Endothelial cell (in vitro differentiated cells): ENCODE data around the gene GET3. TPM values are rescaled to one million over a fixed set of nuclear protein-coding genes. Genes with fewer than 3 reads are reported as not detected.

Experiments
- DNase-seq: peaks from one replicate; pipeline ENCODE4 v3.0.0; 2021; ENCODE audit warnings: low spot score
- H3K27ac Mint-ChIP-seq: one replicate; pipeline ENCODE4 v1.8.0; 2021; ENCODE audit warnings: mixed read lengths, inconsistent platforms; ENCODE audit not compliant: unreplicated experiment
- H3K27me3 Mint-ChIP-seq: one replicate; pipeline ENCODE4 v1.8.0; 2021; ENCODE audit warnings: mild to moderate bottlenecking, moderate library complexity, mixed read lengths, inconsistent platforms; ENCODE audit not compliant: unreplicated experiment
- H3K36me3 Mint-ChIP-seq: one replicate; pipeline ENCODE4 v1.8.0; 2021; ENCODE audit warnings: mild to moderate bottlenecking, low read depth, mixed read lengths, inconsistent platforms; ENCODE audit not compliant: unreplicated experiment
- H3K4me1 Mint-ChIP-seq: one replicate; pipeline ENCODE4 v1.8.0; 2021; ENCODE audit warnings: mild to moderate bottlenecking, mixed read lengths, inconsistent platforms; ENCODE audit not compliant: unreplicated experiment
- H3K4me3 Mint-ChIP-seq: one replicate; pipeline ENCODE4 v1.8.0; 2021; ENCODE audit warnings: mild to moderate bottlenecking, mixed read lengths, inconsistent platforms; ENCODE audit not compliant: unreplicated experiment
- H3K9me3 Mint-ChIP-seq: one replicate; pipeline ENCODE4 v1.8.0; 2021; ENCODE audit warnings: mixed read lengths, inconsistent platforms; ENCODE audit not compliant: unreplicated experiment
- CTCF ChIP-seq: fragments of 200-600 bp; sonication (generic); IDR thresholded peaks from one replicate; pipeline ENCODE4 v1.5.0; 2021; ENCODE audit warnings: antibody characterized with exemption; ENCODE audit not compliant: unreplicated experiment
- total RNA-seq: library from RNA; stranded (reverse); fragmentation: NEBNext Ultra II Directional; extraction: Animal tissue kit (Norgen Biotek cat#: 25700); gene quantifications from one replicate; pipeline ENCODE4 v1.2.1, GENCODE V29; 2021; ENCODE audit not compliant: unreplicated experiment

GET3 gene
- total RNA-seq, 1 donor from 2014 or later, result 77.9 TPM

- Mint-ChIP-seq H3K9me3 (no peaks in the 10 kb centered on the region), H3K36me3 (no peaks in the 10 kb centered on the region), H3K27ac (no peak overlapping the region), H3K4me1 (peaks cover 2% of the 10 kb centered on the region), H3K27me3 (peaks cover 2% of the 10 kb centered on the region), H3K4me3 (no peak overlapping the region)
- TF ChIP-seq CTCF, result peak; percentile 98
- DNase-seq, result peak; percentile 90
These were observed 20.4 kb downstream of the GET3 start for GRCh38 chr19:12757544-12758274.

GRCh38 chr19:12759686-12760085 is 22.4 kb downstream of the GET3 start:
- no peak for DNase-seq
- Mint-ChIP-seq H3K36me3 (no peaks in the 10 kb centered on the region), H3K4me1 (peaks cover 2% of the 10 kb centered on the region), H3K27me3 (peaks cover 2% of the 10 kb centered on the region), H3K4me3 (no peak overlapping the region), H3K27ac (no peak overlapping the region), H3K9me3 (no peaks in the 10 kb centered on the region)
- TF ChIP-seq CTCF, result no peak

GRCh38 chr19:12763100-12763499 is 25.8 kb downstream of the GET3 start:
- no peaks in the 10 kb centered on the region for H3K4me1 Mint-ChIP-seq

GRCh38 chr19:12764698-12765097 is 27.4 kb downstream of the GET3 start:
- no peak overlapping the region for H3K4me3 Mint-ChIP-seq
- H3K9me3 Mint-ChIP-seq, result no peaks in the 10 kb centered on the region
- H3K27me3 Mint-ChIP-seq, result peaks cover 17% of the 10 kb centered on the region
- no peak overlapping the region for H3K27ac Mint-ChIP-seq
- peaks cover 3% of the 10 kb centered on the region for H3K4me1 Mint-ChIP-seq
- TF ChIP-seq CTCF, result no peak
- peaks cover 12% of the 10 kb centered on the region for H3K36me3 Mint-ChIP-seq
- no peak for DNase-seq

More at GRCh38 chr19:12763100-12763499, 25.8 kb downstream of the GET3 start:
- H3K4me3 Mint-ChIP-seq, result peak overlapping the region; percentile 25
- DNase-seq, result no peak
- H3K27ac Mint-ChIP-seq, result no peak overlapping the region
- H3K27me3 Mint-ChIP-seq, result peaks cover 11% of the 10 kb centered on the region
- H3K9me3 Mint-ChIP-seq, result no peaks in the 10 kb centered on the region
- peaks cover 7% of the 10 kb centered on the region for H3K36me3 Mint-ChIP-seq
- TF ChIP-seq CTCF, result no peak

GRCh38 chr19:12766051-12766521 is 28.8 kb downstream of the GET3 start:
- peak; percentile 68 for TF ChIP-seq CTCF
- Mint-ChIP-seq H3K36me3 (peaks cover 12% of the 10 kb centered on the region), H3K4me1 (peaks cover 3% of the 10 kb centered on the region), H3K27ac (no peak overlapping the region), H3K27me3 (peaks cover 20% of the 10 kb centered on the region), H3K9me3 (no peaks in the 10 kb centered on the region), H3K4me3 (peak overlapping the region; percentile 59)
- DNase-seq, result peak; percentile 81
